ENCODE measurements around the gene RTP5.
"Not testable (repeated sequence)": the region's sequence is repeated elsewhere in the genome, so short reads cannot be mapped to it uniquely, and the experiment has no call there.

RTP5 gene

GRCh38 chr2:241921631-241922030, 52.1 kb downstream of the RTP5 start:
- not testable (repeated sequence) for H3K27me3 Mint-ChIP-seq; H3K36me3 Mint-ChIP-seq (ENCODE audit: low read depth); H3K4me3 Mint-ChIP-seq; H3K27ac Mint-ChIP-seq; H3K9me3 Mint-ChIP-seq; H3K4me1 Mint-ChIP-seq (ENCODE audit: low read depth)

- no peaks in the 10 kb centered on the region for H3K27me3 Mint-ChIP-seq
- H3K27ac Mint-ChIP-seq: no peak overlapping the region
- H3K36me3 Mint-ChIP-seq (ENCODE audit: low read depth): no peaks in the 10 kb centered on the region
- no peaks in the 10 kb centered on the region for H3K9me3 Mint-ChIP-seq
- peaks cover 10% of the 10 kb centered on the region for H3K4me1 Mint-ChIP-seq (ENCODE audit: low read depth)
- no peak overlapping the region for H3K4me3 Mint-ChIP-seq
Observed at GRCh38 chr2:241922411-241922810, 52.9 kb downstream of the RTP5 start.

GRCh38 chr2:241922816-241923601, 53.5 kb downstream of the RTP5 start:
- H3K27ac Mint-ChIP-seq; H3K9me3 Mint-ChIP-seq; H3K36me3 Mint-ChIP-seq (ENCODE audit: low read depth); H3K4me3 Mint-ChIP-seq; H3K4me1 Mint-ChIP-seq (ENCODE audit: low read depth); H3K27me3 Mint-ChIP-seq: not testable (repeated sequence)

Measured in stimulated activated naive CD8-positive, alpha-beta T cell treated with anti-CD3 and anti-CD28 coated beads, Interleukin-15, Interleukin-2, amounts not matched to agents 100 ng/mL and 50 ng/mL, for 24 hours (primary cell).